ENCODE measurements around the gene LGALS4.

DNA sequence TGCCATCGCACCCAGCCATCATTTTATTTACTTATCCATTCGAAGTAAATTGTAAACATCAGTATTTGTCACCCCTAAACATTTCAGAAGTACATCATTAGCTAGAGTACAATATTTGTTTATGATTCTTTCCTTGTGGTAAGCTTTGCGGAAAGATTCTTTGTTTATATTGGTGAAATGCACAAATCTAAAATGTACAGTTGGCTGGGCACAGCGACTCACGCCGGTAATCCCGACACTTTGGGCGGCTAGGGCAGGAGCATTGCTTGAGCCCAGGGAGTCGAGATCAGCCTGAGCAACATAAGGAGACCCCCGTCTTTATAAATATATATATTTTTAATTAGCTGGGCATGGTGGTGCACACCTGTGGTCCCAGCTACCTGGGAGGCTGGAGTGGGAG is 13.6 kb downstream of the LGALS4 start:
- TF ChIP-seq, protein P1, sequence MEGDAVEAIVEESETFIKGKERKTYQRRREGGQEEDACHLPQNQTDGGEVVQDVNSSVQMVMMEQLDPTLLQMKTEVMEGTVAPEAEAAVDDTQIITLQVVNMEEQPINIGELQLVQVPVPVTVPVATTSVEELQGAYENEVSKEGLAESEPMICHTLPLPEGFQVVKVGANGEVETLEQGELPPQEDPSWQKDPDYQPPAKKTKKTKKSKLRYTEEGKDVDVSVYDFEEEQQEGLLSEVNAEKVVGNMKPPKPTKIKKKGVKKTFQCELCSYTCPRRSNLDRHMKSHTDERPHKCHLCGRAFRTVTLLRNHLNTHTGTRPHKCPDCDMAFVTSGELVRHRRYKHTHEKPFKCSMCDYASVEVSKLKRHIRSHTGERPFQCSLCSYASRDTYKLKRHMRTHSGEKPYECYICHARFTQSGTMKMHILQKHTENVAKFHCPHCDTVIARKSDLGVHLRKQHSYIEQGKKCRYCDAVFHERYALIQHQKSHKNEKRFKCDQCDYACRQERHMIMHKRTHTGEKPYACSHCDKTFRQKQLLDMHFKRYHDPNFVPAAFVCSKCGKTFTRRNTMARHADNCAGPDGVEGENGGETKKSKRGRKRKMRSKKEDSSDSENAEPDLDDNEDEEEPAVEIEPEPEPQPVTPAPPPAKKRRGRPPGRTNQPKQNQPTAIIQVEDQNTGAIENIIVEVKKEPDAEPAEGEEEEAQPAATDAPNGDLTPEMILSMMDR (conservative IDR thresholded peaks at IDR 0.05; ENCODE audit: low read length), result no peak
- no peak for TF ChIP-seq EZH2phosphoT487 (IDR thresholded peaks at IDR 0.05; ENCODE audit: borderline replicate concordance, low read depth, low read length)
